H9 (cell line): ENCODE results near the gene TRANK1. TPM values are rescaled to one million over a fixed set of nuclear protein-coding genes. Genes with fewer than 3 reads are reported as not detected.

Source experiments
- DNase-seq: peaks from one replicate; pipeline ENCODE4 v3.0.0-alpha.2; 2017
- H2AFZ ChIP-seq: one replicate; pipeline ENCODE4 v1.6.1; 2013; ENCODE audit warnings: mild to moderate bottlenecking, low read length, control low read depth, moderate library complexity
- H2AK5ac ChIP-seq: 2 replicates; pipeline ENCODE4 v1.6.1; 2013; ENCODE audit warnings: low read length, control low read depth, mixed read lengths; ENCODE audit not compliant: insufficient read length
- H2BK120ac ChIP-seq: one replicate; pipeline ENCODE4 v1.6.1; 2013; ENCODE audit warnings: low read depth, mild to moderate bottlenecking, low read length, control low read depth, inconsistent platforms; ENCODE audit not compliant: poor library complexity, severe bottlenecking
- H2BK12ac ChIP-seq: 2 replicates; pipeline ENCODE4 v1.6.1; 2013; ENCODE audit warnings: low read length, control low read depth, mixed read lengths, low read depth; ENCODE audit not compliant: insufficient read length
- H2BK15ac ChIP-seq: 2 replicates; pipeline ENCODE4 v1.6.1; 2013; ENCODE audit warnings: low read depth, low read length, control low read depth
- H2BK20ac ChIP-seq: one replicate; pipeline ENCODE4 v1.6.1; 2013; ENCODE audit warnings: low read depth, mild to moderate bottlenecking, low read length, control low read depth, inconsistent platforms; ENCODE audit not compliant: poor library complexity, severe bottlenecking
- H2BK5ac ChIP-seq: 2 replicates; pipeline ENCODE4 v1.6.1; 2013; ENCODE audit warnings: low read length, control low read depth, mixed read lengths; ENCODE audit not compliant: insufficient read length
- H3K14ac ChIP-seq: 2 replicates; pipeline ENCODE4 v1.6.1; 2013; ENCODE audit warnings: low read length, control low read depth; ENCODE audit not compliant: insufficient read depth
- H3K18ac ChIP-seq: 2 replicates; pipeline ENCODE4 v1.6.1; 2013; ENCODE audit warnings: low read depth, mild to moderate bottlenecking, mixed read lengths, low read length, control low read depth; ENCODE audit not compliant: insufficient read length
- H3K23ac ChIP-seq: 2 replicates; pipeline ENCODE4 v1.6.1; 2013; ENCODE audit warnings: low read length, control low read depth, mixed read lengths, low read depth; ENCODE audit not compliant: insufficient read length
- H3K23me2 ChIP-seq: 2 replicates; pipeline ENCODE4 v1.6.1; 2013; ENCODE audit warnings: low read depth, mild to moderate bottlenecking, mixed read lengths, low read length, control low read depth; ENCODE audit not compliant: insufficient read length, poor library complexity, severe bottlenecking
- H3K27ac ChIP-seq: 2 replicates; pipeline ENCODE4 v1.5.1; 2013; ENCODE audit warnings: low read length, control low read depth, mixed read lengths, low read depth; ENCODE audit not compliant: insufficient read length
- H3K27me3 ChIP-seq: 2 replicates; pipeline ENCODE4 v1.6.1; 2013; ENCODE audit warnings: low read length, control low read depth, inconsistent platforms; ENCODE audit not compliant: insufficient read depth
- H3K4ac ChIP-seq: 2 replicates; pipeline ENCODE4 v1.6.1; 2013; ENCODE audit warnings: low read depth, mild to moderate bottlenecking, control low read depth, inconsistent platforms, low read length, moderate library complexity
- H3K4me1 ChIP-seq: 2 replicates; pipeline ENCODE4 v1.6.1; 2013; ENCODE audit warnings: low read length, control low read depth, inconsistent platforms; ENCODE audit not compliant: insufficient read depth
- H3K4me2 ChIP-seq: 2 replicates; pipeline ENCODE4 v1.6.1; 2013; ENCODE audit warnings: low read length, control low read depth, mixed read lengths; ENCODE audit not compliant: insufficient read length, insufficient read depth
- H3K56ac ChIP-seq: 2 replicates; pipeline ENCODE4 v1.6.1; 2013; ENCODE audit warnings: low read depth, mild to moderate bottlenecking, mixed read lengths, low read length, control low read depth; ENCODE audit not compliant: insufficient read length
- H3K79me1 ChIP-seq: 2 replicates; pipeline ENCODE4 v1.6.1; 2013; ENCODE audit warnings: low read depth, mild to moderate bottlenecking, moderate library complexity, low read length, control low read depth, inconsistent platforms; ENCODE audit not compliant: insufficient read depth, poor library complexity, severe bottlenecking
- H3K79me2 ChIP-seq: 2 replicates; pipeline ENCODE4 v1.6.1; 2013; ENCODE audit warnings: low read length, control low read depth, inconsistent platforms; ENCODE audit not compliant: insufficient read depth
- H3K9ac ChIP-seq: 2 replicates; pipeline ENCODE4 v1.6.1; 2013; ENCODE audit warnings: low read length, control low read depth, mixed read lengths; ENCODE audit not compliant: insufficient read length; ENCODE audit errors: extremely low read depth
- H3K9me3 ChIP-seq: one replicate; pipeline ENCODE4 v1.6.1; 2013; ENCODE audit warnings: low read depth, low read length, inconsistent platforms; ENCODE audit not compliant: control insufficient read depth
- H3T11ph ChIP-seq: one replicate; pipeline ENCODE4 v1.6.1; 2013; ENCODE audit warnings: mild to moderate bottlenecking, low read length, control low read depth, inconsistent platforms
- H4K20me1 ChIP-seq: one replicate; pipeline ENCODE4 v1.6.1; 2013; ENCODE audit not compliant: control insufficient read depth, insufficient read length, insufficient read depth
- H4K5ac ChIP-seq: 2 replicates; pipeline ENCODE4 v1.6.1; 2013; ENCODE audit warnings: low read depth, mild to moderate bottlenecking, mixed read lengths, low read length, control low read depth; ENCODE audit not compliant: insufficient read length
- H4K8ac ChIP-seq: replicated peaks from 2 replicates; pipeline ENCODE4 v1.6.1; 2013; ENCODE audit warnings: low read length, control low read depth, mixed read lengths, low read depth; ENCODE audit not compliant: insufficient read length
- H4K91ac ChIP-seq: 2 replicates; pipeline ENCODE4 v1.6.1; 2013; ENCODE audit warnings: low read depth, mild to moderate bottlenecking, moderate library complexity, mixed read lengths, low read length, control low read depth; ENCODE audit not compliant: insufficient read length
- H3K27ac Mint-ChIP-seq, 3 experiments: 2 replicates in 2 of 3; 3 replicates in 1 of 3; pipeline ENCODE4 v1.8.0; 2020 to 2021; ENCODE audit warnings: mixed read lengths in 3 of 3, mild to moderate bottlenecking in 1 of 3, moderate library complexity in 1 of 3
- H3K27me3 Mint-ChIP-seq: 2 replicates; pipeline ENCODE4 v1.8.0; 2021; ENCODE audit warnings: low read depth, mild to moderate bottlenecking, moderate library complexity, mixed read lengths
- H3K36me3 Mint-ChIP-seq, 3 experiments: 2 replicates in 2 of 3; 3 replicates in 1 of 3; pipeline ENCODE4 v1.8.0; 2020 to 2021; ENCODE audit warnings: low read depth in 3 of 3, mixed read lengths in 3 of 3; ENCODE audit not compliant: insufficient read depth in 1 of 3
- H3K4me1 Mint-ChIP-seq, 2 experiments: 2 replicates each; pipeline ENCODE4 v1.8.0; 2020; ENCODE audit warnings: mixed read lengths in 2 of 2
- H3K4me3 Mint-ChIP-seq, 2 experiments: 2 replicates in 1 of 2; 3 replicates in 1 of 2; pipeline ENCODE4 v1.8.0; 2020 to 2021; ENCODE audit warnings: mild to moderate bottlenecking in 2 of 2, mixed read lengths in 2 of 2, moderate library complexity in 1 of 2
- H3K9me3 Mint-ChIP-seq, 2 experiments: 2 replicates in 1 of 2; 3 replicates in 1 of 2; pipeline ENCODE4 v1.8.0; 2020; ENCODE audit warnings: mild to moderate bottlenecking in 2 of 2, mixed read lengths in 2 of 2, moderate library complexity in 1 of 2
- WGBS: extraction: QIAGEN DNeasy Blood & Tissue Kit; methylation state at CpG from one replicate; pipeline ENCODE4 v1.1.7; 2013; ENCODE audit warnings: missing lambda C conversion rate, low lambda C conversion rate, mixed read lengths; ENCODE audit not compliant: insufficient read length; ENCODE audit errors: extremely low coverage; 5-methylcytosine and 5-hydroxymethylcytosine counted together
- total RNA-seq: library from RNA; stranded (reverse); gene quantifications from 2 replicates; pipeline ENCODE4 v1.2.1, GENCODE V29; 2021
- TF ChIP-seq, protein P1 (sequence below): fragments of 200-600 bp; sonication (generic); conservative IDR thresholded peaks from 3 replicates; pipeline ENCODE4 v1.8.0; 2021; ENCODE audit warnings: antibody characterized with exemption, mild to moderate bottlenecking

Gene TRANK1
- total RNA-seq, 1 experiment from 2014 or later, result 5.9 TPM

DNA sequence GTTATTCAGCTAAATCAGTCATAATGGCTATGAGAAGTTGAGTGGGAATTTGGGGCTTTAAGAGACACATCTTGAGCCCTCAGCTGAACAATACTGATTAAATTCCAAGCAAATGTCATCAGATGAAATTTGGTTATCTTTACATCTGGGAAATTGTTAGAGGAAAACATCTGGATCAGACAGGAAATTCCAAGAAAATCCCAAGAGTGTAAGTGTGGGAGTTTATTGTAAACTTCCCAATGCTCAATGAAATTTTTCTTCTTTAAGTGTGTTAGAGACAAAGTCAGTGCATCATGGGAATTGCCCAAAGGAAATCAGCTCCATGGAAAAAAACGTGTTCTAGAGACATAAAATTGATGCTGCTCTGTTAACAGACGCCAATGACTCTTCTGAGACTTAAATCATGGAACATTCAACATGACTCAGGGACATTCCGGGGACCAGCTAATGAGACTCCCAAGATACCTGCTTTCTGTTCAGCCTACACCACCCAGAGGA lies 160.7 kb downstream of the TRANK1 start:
- no peaks in the 10 kb centered on the region for H3K36me3 Mint-ChIP-seq
- no peaks in the 10 kb centered on the region for H3K27me3 ChIP-seq
- no peaks in the 10 kb centered on the region for H3K27me3 Mint-ChIP-seq
- no peak for DNase-seq
- no peak overlapping the region for H3T11ph ChIP-seq
- H3K27ac Mint-ChIP-seq, result no peak overlapping the region; a peak in 1 of 7 replicates
- no peak overlapping the region for H3K4me3 Mint-ChIP-seq
- H3K9me3 ChIP-seq, result no peaks in the 10 kb centered on the region
- H3K27ac ChIP-seq, result no peak overlapping the region
- H3K23ac ChIP-seq, result no peak overlapping the region
- H3K4me1 Mint-ChIP-seq, result no peaks in the 10 kb centered on the region; a peak in 1 of 4 replicates
- no peak overlapping the region for H3K18ac ChIP-seq
- H2BK120ac ChIP-seq, result no peak overlapping the region
- H3K56ac ChIP-seq, result no peak overlapping the region
- no peak overlapping the region for H3K4me2 ChIP-seq
- TF ChIP-seq, protein P1, sequence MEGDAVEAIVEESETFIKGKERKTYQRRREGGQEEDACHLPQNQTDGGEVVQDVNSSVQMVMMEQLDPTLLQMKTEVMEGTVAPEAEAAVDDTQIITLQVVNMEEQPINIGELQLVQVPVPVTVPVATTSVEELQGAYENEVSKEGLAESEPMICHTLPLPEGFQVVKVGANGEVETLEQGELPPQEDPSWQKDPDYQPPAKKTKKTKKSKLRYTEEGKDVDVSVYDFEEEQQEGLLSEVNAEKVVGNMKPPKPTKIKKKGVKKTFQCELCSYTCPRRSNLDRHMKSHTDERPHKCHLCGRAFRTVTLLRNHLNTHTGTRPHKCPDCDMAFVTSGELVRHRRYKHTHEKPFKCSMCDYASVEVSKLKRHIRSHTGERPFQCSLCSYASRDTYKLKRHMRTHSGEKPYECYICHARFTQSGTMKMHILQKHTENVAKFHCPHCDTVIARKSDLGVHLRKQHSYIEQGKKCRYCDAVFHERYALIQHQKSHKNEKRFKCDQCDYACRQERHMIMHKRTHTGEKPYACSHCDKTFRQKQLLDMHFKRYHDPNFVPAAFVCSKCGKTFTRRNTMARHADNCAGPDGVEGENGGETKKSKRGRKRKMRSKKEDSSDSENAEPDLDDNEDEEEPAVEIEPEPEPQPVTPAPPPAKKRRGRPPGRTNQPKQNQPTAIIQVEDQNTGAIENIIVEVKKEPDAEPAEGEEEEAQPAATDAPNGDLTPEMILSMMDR, result no peak
- H3K9ac ChIP-seq, result no peak overlapping the region
- no peak overlapping the region for H2AFZ ChIP-seq
- H3K79me2 ChIP-seq, result no peaks in the 10 kb centered on the region
- no peak overlapping the region for H4K8ac ChIP-seq
- no peak overlapping the region for H2BK15ac ChIP-seq
- H2BK5ac ChIP-seq, result no peak overlapping the region
- H4K20me1 ChIP-seq, result no peaks in the 10 kb centered on the region
- no peaks in the 10 kb centered on the region for H3K23me2 ChIP-seq
- no peaks in the 10 kb centered on the region for H3K9me3 Mint-ChIP-seq
- H2BK12ac ChIP-seq, result no peak overlapping the region
- no peaks in the 10 kb centered on the region for H3K79me1 ChIP-seq
- no peak overlapping the region for H3K14ac ChIP-seq
- no peaks in the 10 kb centered on the region for H3K4me1 ChIP-seq
- H4K91ac ChIP-seq, result no peak overlapping the region
- H3K4ac ChIP-seq, result no peak overlapping the region
- no CpG with 5 or more reads among the region's 3 CpGs for WGBS
- H2BK20ac ChIP-seq, result no peak overlapping the region
- no peak overlapping the region for H2AK5ac ChIP-seq
- H4K5ac ChIP-seq, result no peak overlapping the region
